CD4-positive, CD25-positive, alpha-beta regulatory T cell (primary cell): ENCODE measurements around the gene AVPR1B. TPM values are rescaled to one million over a fixed set of nuclear protein-coding genes. Genes with fewer than 3 reads are reported as not detected.

Experiments used
- ATAC-seq, 2 donors: fragments of 150-1000 bp; cut with Tn5 transposase; one replicate each; pipeline ENCODE4 v1.10.0; 2021; ENCODE audit warnings: low read depth in 2 of 2, moderate number of reproducible peaks in 2 of 2, moderate library complexity in 1 of 2
- DNase-seq, 3 donors: peaks; one replicate each; pipeline versions ENCODE4 v3.0.0 to v3.0.0-alpha.2; 2012 to 2022; ENCODE audit warnings: mixed read lengths in 1 of 3
- H3K27ac ChIP-seq: one replicate; pipeline ENCODE4 v1.7.0; 2013; ENCODE audit warnings: mild to moderate bottlenecking, low read length; ENCODE audit not compliant: insufficient read depth, poor library complexity, severe bottlenecking
- H3K27me3 ChIP-seq: one replicate; pipeline ENCODE4 v1.7.0; 2013; ENCODE audit warnings: low read length; ENCODE audit not compliant: control insufficient read depth, insufficient read depth
- H3K36me3 ChIP-seq: one replicate; pipeline ENCODE4 v1.7.0; 2013; ENCODE audit warnings: mild to moderate bottlenecking, low read length, moderate library complexity; ENCODE audit not compliant: control insufficient read depth, insufficient read depth
- H3K4me1 ChIP-seq: 2 replicates; pipeline ENCODE4 v1.7.0; 2013; ENCODE audit warnings: mild to moderate bottlenecking, low read length; ENCODE audit not compliant: insufficient read depth, control insufficient read depth, poor library complexity, severe bottlenecking
- H3K4me3 ChIP-seq: one replicate; pipeline ENCODE4 v1.7.0; 2013; ENCODE audit warnings: low read depth, mild to moderate bottlenecking, low read length, moderate library complexity
- H3K9me3 ChIP-seq, 2 experiments: 1 replicate in 1 of 2; 2 replicates in 1 of 2; pipeline ENCODE4 v1.7.0; 2013; ENCODE audit warnings: low read length in 2 of 2, mild to moderate bottlenecking in 1 of 2, moderate library complexity in 1 of 2; ENCODE audit not compliant: control insufficient read depth in 2 of 2
- H3K27ac Mint-ChIP-seq, 3 donors: one replicate each; pipeline ENCODE4 v1.8.0; 2020 to 2022; ENCODE audit warnings: mild to moderate bottlenecking in 3 of 3, mixed read lengths in 3 of 3, moderate library complexity in 2 of 3
- H3K27me3 Mint-ChIP-seq: one replicate; pipeline ENCODE4 v1.8.0; 2022; ENCODE audit warnings: mild to moderate bottlenecking, mixed read lengths
- H3K36me3 Mint-ChIP-seq: one replicate; pipeline ENCODE4 v1.8.0; 2020; ENCODE audit warnings: mixed read lengths
- H3K4me1 Mint-ChIP-seq, 4 donors: one replicate each; pipeline ENCODE4 v1.8.0; 2020 to 2022; ENCODE audit warnings: mixed read lengths in 4 of 4, mild to moderate bottlenecking in 1 of 4
- H3K4me3 Mint-ChIP-seq, 4 donors: one replicate each; pipeline ENCODE4 v1.8.0; 2020 to 2022; ENCODE audit warnings: mild to moderate bottlenecking in 4 of 4, mixed read lengths in 4 of 4, moderate library complexity in 3 of 4
- H3K9me3 Mint-ChIP-seq, 7 donors: one replicate each; pipeline ENCODE4 v1.8.0; 2020 to 2022; ENCODE audit warnings: mixed read lengths in 7 of 7, mild to moderate bottlenecking in 3 of 7, moderate library complexity in 2 of 7
- polyA plus RNA-seq, 4 donors: library from polyadenylated mRNA; unstranded; fragments of 300-500 nt; fragmentation: Illumina TruSeq; gene quantifications; one replicate each; pipeline ENCODE4 v1.2.3, GENCODE V29; 2021
- total RNA-seq: library from RNA; stranded (reverse); gene quantifications from one replicate; pipeline ENCODE4 v1.2.3, GENCODE V29; 2022

Gene AVPR1B
- total RNA-seq (not detected), polyA plus RNA-seq (not detected)

- Mint-ChIP-seq H3K36me3 (no peaks in the 10 kb centered on the region), H3K27me3 (peaks cover 67% of the 10 kb centered on the region), H3K4me1 (peaks cover 0 to 10% (median 0%) of the 10 kb centered on the region in 4 donors), H3K4me3 (peak within 1 kb of the TSS in 2 of 4 donors; percentile 38 to 58), H3K27ac (peak within 1 kb of the TSS in 1 of 3 donors; percentile 83), H3K9me3 (peaks cover 0 to 13% (median 2%) of the 10 kb centered on the region in 7 donors)
- H3K27ac ChIP-seq = no peak within 1 kb of the TSS
- H3K9me3 ChIP-seq = peaks cover 6 to 15% of the 10 kb centered on the region in 2 experiments
- no peak within 1 kb of the TSS for H3K4me3 ChIP-seq
- H3K4me1 ChIP-seq = peaks cover 6% of the 10 kb centered on the region
- ATAC-seq = peak in 1 of 2 donors; percentile 37
- DNase-seq = peak in 1 of 3 donors; percentile 16
- no peaks in the 10 kb centered on the region for H3K36me3 ChIP-seq
- peaks cover 16% of the 10 kb centered on the region for H3K27me3 ChIP-seq
These were observed at the start of gene AVPR1B for GRCh38 chr1:206117151-206117948. Gene AVPR1B (minus strand): TSS chr1:206117388. CDS start chr1:206116890, 498 bp downstream.

- Histone ChIP-seq H3K4me3 (no peak overlapping the region), H3K4me1 (no peaks in the 10 kb centered on the region), H3K27me3 (peaks cover 8% of the 10 kb centered on the region), H3K36me3 (no peaks in the 10 kb centered on the region), H3K9me3 (no peaks in the 10 kb centered on the region), H3K27ac (no peak overlapping the region)
- Mint-ChIP-seq H3K4me1 (no peaks in the 10 kb centered on the region), H3K27ac (no peak overlapping the region), H3K9me3 (peaks cover 0 to 5% (median 0%) of the 10 kb centered on the region in 7 donors), H3K36me3 (no peaks in the 10 kb centered on the region), H3K27me3 (peaks cover 33% of the 10 kb centered on the region), H3K4me3 (no peak overlapping the region)
- no peak for DNase-seq
- ATAC-seq = no peak
These were observed 28.6 kb upstream of the AVPR1B start for GRCh38 chr1:206145771-206146290.

GRCh38 chr1:206144605-206145004 is 27.4 kb upstream of the AVPR1B start:
- Histone ChIP-seq H3K27me3 (peaks cover 17% of the 10 kb centered on the region), H3K9me3 (no peaks in the 10 kb centered on the region), H3K36me3 (no peaks in the 10 kb centered on the region), H3K4me3 (no peak overlapping the region), H3K4me1 (no peaks in the 10 kb centered on the region), H3K27ac (no peak overlapping the region)
- no peak for DNase-seq
- peaks cover 0 to 5% (median 0%) of the 10 kb centered on the region in 7 donors for H3K9me3 Mint-ChIP-seq
- no peak for ATAC-seq
- no peak overlapping the region for H3K4me3 Mint-ChIP-seq
- H3K4me1 Mint-ChIP-seq = no peaks in the 10 kb centered on the region
- peaks cover 44% of the 10 kb centered on the region for H3K27me3 Mint-ChIP-seq
- H3K36me3 Mint-ChIP-seq = no peaks in the 10 kb centered on the region
- H3K27ac Mint-ChIP-seq = no peak overlapping the region

- DNase-seq (no peak), ATAC-seq (no peak)
- Mint-ChIP-seq H3K4me1 (no peaks in the 10 kb centered on the region), H3K36me3 (no peaks in the 10 kb centered on the region), H3K27me3 (peaks cover 48% of the 10 kb centered on the region), H3K4me3 (no peak overlapping the region), H3K9me3 (peaks cover 0 to 3% (median 0%) of the 10 kb centered on the region in 7 donors), H3K27ac (no peak overlapping the region)
- Histone ChIP-seq H3K27ac (no peak overlapping the region), H3K4me1 (no peaks in the 10 kb centered on the region), H3K36me3 (no peaks in the 10 kb centered on the region), H3K4me3 (no peak overlapping the region), H3K27me3 (peaks cover 21% of the 10 kb centered on the region), H3K9me3 (no peaks in the 10 kb centered on the region)
These were observed 26.5 kb upstream of the AVPR1B start for GRCh38 chr1:206143537-206144172.

- Mint-ChIP-seq H3K4me3 (no peak overlapping the region), H3K9me3 (peaks cover 0 to 3% (median 0%) of the 10 kb centered on the region in 7 donors), H3K36me3 (no peaks in the 10 kb centered on the region), H3K4me1 (no peaks in the 10 kb centered on the region), H3K27ac (no peak overlapping the region), H3K27me3 (peaks cover 53% of the 10 kb centered on the region)
- ATAC-seq (no peak), DNase-seq (no peak)
- Histone ChIP-seq H3K27me3 (peaks cover 29% of the 10 kb centered on the region), H3K36me3 (no peaks in the 10 kb centered on the region), H3K9me3 (no peaks in the 10 kb centered on the region), H3K4me1 (no peaks in the 10 kb centered on the region), H3K4me3 (no peak overlapping the region), H3K27ac (no peak overlapping the region)
These were observed 25.6 kb upstream of the AVPR1B start for GRCh38 chr1:206142770-206143169.

- Histone ChIP-seq H3K27ac (no peak overlapping the region), H3K4me3 (no peak overlapping the region), H3K36me3 (no peaks in the 10 kb centered on the region), H3K4me1 (no peaks in the 10 kb centered on the region), H3K9me3 (no peaks in the 10 kb centered on the region), H3K27me3 (peaks cover 27% of the 10 kb centered on the region)
- peak overlapping the region in 1 of 3 donors; percentile 2 for H3K27ac Mint-ChIP-seq
- ATAC-seq (no peak), DNase-seq (no peak)
- H3K4me3 Mint-ChIP-seq = no peak overlapping the region
- no peaks in the 10 kb centered on the region for H3K36me3 Mint-ChIP-seq
- H3K4me1 Mint-ChIP-seq = no peaks in the 10 kb centered on the region
- H3K9me3 Mint-ChIP-seq = peaks cover 0 to 1% (median 0%) of the 10 kb centered on the region in 7 donors
- peaks cover 51% of the 10 kb centered on the region for H3K27me3 Mint-ChIP-seq
These were observed 24.8 kb upstream of the AVPR1B start for GRCh38 chr1:206142011-206142410.

GRCh38 chr1:206136241-206136640 is 19.1 kb upstream of the AVPR1B start:
- peaks cover 37% of the 10 kb centered on the region for H3K27me3 Mint-ChIP-seq
- Histone ChIP-seq H3K27ac (no peak overlapping the region), H3K9me3 (no peaks in the 10 kb centered on the region), H3K4me1 (no peaks in the 10 kb centered on the region), H3K36me3 (no peaks in the 10 kb centered on the region), H3K27me3 (peaks cover 22% of the 10 kb centered on the region), H3K4me3 (no peak overlapping the region)
- H3K27ac Mint-ChIP-seq = no peak overlapping the region
- no peaks in the 10 kb centered on the region for H3K4me1 Mint-ChIP-seq
- ATAC-seq (no peak), DNase-seq (no peak)
- H3K4me3 Mint-ChIP-seq = no peak overlapping the region
- peaks cover 0 to 1% (median 0%) of the 10 kb centered on the region in 7 donors for H3K9me3 Mint-ChIP-seq
- no peaks in the 10 kb centered on the region for H3K36me3 Mint-ChIP-seq
